D341Med (cell line): Measurements from ENCODE around the gene MPZL1.
"Not testable (repeated sequence)": the region's sequence is repeated elsewhere in the genome, so short reads cannot be mapped to it uniquely, and the experiment has no call there.

Experiments used
- DNase-seq: peaks from one replicate; pipeline ENCODE4 v3.0.0; 2012; ENCODE audit warnings: low spot score

Gene MPZL1

DNA sequence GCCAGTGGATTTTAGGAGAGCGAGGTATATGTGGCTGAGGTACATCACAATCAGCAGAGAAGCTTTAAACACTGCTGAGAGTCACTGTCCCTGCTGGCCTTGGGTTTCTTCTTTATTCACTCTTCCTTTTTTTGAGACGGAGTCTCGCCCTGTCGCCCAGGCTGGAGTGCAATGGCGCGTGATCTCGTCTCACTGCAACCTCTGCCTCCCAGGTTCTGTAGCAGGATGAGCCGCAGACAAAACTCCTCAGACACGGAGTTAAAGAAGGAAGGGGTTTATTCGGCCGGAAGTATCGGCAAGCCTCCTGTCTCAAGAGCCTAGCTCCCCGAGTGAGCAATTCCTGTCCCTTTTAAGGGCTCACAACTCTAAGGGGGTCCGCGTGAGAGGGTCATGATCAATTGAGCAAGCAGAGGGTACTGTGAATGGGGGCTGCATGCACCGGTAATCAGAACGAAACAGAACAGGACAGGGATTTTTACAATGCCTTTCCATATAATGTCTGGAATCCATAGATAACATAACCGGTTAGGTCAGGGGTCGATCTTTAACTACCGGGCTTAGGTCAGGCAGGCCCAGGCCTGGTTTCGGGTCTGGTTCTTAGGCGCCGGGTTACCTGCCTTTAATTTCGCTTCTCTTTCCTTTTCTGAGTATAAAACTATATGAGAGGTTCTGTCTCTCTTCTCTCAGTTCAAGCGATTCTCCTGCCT, 1.9 kb upstream of the MPZL1 start:
- DNase-seq, result not testable (repeated sequence)

DNA sequence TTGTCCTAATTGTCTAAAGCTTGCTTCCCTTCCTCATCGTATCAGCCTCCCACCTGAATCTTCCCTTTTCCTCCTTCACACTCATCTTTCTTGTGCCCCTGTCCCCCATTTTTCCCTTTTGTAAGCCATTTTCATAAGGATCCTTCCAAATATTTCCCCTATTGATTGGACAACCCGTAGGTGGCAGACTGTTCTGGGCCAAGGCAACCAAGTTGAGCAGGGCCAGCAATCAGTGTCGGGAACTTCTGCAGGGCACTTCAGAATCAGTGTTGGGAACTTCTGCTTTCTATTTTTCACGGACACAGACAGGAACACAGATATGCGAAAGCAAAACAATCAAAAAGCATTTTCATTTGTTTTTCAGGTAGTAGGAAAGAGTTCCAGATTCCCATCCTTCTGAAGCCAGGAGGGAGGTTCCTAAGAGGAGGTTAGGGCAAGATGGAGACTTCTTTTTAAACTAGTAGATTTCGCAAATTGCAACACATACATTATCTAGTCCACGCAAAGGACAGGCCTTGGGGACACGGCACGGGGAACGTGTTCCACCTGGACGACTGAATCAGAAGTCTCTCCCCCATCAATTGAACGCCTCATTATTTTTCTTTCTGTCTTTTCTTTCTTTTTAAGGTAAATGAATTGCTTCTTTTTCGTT, 691 bp upstream of the MPZL1 start:
- DNase-seq, result no peak

DNA sequence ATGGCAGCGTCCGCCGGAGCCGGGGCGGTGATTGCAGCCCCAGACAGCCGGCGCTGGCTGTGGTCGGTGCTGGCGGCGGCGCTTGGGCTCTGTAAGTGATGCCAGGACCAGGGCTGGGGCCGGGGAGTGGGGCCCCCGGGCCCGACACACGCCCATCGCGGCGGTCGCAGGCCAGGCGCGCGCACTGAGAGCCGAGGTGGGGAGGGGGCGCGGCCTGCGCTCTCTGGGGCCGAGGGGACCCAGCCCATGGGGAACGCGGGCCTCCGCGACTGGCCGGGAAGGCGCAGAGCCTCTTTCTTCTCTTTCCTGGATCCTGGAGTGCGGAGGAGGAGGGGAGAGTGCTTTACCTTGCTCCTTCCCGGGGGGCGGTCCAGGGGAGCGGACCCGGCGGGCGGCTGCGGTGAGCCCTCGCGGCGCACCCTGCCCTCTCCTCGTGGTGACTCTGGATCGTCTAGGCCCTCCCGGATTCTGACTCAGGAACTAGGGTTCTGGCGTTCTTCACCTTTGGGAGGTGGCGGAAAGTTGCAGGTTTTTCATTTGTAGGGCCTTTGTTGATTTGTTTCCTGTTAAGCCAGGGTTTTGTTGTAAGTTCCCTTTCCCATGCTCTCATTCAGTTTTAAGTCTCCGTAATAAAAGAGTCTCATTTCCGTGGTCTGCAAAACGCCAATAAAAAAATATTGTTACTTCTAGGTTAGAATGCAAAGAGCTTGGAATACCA, 529 bp downstream of the MPZL1 start:
- peak; percentile 82 for DNase-seq

DNA sequence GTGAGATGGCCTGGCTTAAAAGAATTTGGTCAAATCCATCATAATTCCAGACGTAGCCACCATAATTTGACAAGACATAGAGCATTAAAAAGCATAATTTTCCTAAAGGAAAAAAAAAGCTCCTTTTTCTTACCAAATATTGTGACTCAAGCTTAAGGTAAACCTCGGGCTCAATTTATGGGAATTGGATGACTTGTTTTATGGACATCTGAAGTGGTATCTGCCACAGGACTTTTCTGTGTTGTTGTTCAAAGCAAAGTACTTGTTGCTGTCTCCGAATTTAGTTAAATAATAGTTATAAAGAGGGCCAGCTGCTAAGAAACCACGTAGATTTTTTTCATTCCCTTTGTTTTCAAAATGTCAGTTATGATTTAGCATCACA, 1.1 kb downstream of the MPZL1 start:
- no peak for DNase-seq

DNA sequence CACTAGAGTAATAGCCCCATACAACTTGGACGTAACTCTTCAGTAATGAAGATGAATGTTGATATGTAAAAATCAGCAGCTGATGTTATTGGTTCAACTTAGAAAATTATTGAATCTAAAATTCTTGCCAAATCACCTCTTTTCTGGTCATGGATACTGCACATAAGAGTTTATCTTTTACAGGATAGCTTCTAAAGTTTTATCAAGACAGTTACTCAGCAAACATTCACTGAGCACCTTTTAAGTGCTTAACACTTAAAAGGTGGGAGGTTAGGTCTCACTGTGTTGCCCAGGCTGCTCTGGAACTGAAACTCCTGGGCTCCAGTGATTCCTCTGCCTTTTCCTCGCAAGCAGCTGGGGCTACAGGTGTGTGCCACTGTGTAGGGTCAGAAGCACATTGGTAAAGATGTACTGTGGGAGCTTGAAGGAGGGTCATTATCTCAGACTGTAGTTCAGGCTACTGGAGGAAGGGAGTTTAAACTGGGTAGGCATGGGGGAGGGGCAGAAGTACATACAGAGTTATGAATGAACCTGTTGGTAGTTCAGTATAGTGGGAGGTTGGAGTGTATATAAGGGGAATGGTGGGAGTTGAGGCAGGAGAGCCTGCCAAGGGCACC, 2.0 kb downstream of the MPZL1 start:
- no peak for DNase-seq

DNA sequence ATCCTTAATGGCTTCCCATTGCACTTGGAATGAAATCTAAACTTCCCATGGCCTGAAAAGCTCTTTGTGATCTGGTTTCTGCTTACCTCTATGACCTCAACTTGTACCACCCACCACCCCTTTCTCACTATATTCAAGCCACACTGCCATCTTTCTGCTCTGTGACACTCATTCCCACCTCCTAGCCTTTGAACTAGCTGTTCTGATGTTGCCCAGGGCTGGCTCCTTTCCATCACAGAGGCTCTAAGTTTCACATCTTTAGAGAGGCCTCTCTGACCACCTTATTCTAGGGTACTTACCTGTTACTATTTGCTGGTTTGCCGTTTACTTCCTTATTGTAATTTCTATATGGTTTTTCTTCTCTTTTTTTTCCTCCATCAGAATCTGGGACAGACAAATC, 4.2 kb downstream of the MPZL1 start:
- no peak for DNase-seq

DNA sequence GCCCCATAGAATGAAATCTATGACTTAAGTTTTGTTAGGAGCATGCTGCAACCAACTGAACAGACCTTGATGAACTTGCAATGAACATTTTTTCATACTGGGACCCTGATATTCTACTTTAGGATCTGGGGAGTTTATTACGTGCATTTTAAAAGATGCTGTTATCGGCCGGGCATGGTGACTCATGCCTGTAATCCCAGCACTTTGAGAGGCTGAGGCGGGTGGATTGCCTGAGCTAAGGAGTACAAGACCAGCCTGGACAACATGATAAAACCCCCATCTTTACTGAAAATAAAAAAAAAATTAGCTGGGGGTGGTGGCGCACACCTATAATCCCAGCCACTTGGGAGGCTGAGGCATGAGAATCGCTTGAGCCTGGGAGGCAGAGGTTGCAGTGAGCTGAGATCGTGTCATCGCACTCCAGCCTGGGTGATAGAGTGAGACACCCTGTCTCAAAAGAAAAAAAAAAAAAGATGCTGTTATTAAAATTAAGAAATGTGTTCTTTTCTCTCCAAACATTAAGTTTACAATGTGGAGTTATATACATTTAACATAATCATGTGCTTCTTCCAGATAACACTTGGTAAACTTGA, 7.1 kb downstream of the MPZL1 start:
- no peak for DNase-seq

DNA sequence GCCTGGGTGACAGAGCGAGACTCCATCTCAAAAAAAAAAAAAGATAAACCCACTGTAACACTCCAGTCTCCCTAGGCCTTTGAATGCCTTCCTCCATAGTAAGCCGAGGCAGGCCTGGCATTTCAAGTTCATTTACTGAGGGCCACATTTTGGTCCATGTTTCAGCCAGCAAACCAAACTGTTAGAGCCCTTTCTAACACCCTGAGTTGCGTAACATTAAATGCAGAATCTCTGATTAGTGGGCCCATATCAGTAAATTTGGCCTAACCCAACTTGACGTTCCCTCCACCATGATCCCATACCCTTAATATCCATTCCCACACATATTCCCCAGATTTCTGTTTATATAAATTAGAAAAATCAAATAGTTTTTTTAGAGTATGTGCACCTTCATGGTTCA, 12.4 kb downstream of the MPZL1 start:
- no peak for DNase-seq

DNA sequence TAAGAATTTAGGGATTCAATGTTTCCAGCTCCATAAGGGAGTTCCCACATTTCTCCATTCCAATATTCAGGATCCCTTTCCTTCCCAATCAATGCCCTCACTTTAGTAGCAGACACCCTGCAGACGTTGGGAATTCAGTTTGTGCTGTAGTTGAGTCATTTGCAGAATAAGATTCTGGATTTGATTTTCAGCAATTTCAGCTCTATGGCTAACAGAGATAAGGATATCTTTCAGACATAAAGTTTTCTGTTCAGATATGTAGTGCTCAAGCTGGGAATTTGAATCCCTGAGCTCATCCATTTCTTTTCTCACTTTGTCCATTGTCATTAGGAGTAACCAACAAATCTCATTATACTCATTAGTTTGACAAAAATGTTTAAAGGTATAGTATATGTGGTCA, 13.1 kb downstream of the MPZL1 start:
- no peak for DNase-seq

DNA sequence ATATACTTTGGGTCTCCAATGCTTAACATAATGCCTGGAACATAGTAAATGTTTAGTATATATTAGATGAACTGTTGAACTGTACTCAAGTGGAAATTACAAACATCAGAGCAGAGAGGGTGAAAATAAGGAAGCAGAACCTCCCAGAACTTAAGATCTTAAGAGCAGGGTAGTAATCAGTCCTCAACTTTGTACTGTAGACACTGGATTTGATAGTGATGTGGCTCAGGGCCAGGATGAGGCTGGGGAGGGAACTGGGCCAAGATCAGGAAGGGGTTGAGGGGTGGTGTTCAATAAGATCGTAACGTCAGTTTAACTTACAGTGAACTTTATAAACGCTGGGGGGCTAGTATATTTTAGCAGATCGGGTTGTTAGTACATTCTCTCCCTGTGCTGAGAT, 15.4 kb downstream of the MPZL1 start:
- no peak for DNase-seq

DNA sequence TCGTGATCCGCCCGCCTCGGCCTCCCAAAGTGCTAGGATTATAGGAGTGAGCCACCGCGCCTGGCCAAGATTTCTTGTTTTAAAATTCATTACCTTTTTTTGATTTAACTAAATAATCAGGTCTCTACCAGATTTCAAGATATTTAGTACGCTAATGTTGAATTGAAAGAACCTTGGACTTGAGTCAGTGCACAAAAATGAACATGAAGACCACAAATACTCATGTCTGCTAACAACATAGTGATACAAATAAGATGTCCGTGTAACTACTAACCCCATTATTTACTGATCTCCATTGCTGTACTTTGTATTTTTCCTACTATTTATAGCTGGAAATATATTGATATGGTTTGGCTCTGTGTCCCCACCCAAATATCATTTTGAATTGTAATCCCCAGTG, 16.4 kb downstream of the MPZL1 start:
- DNase-seq, result no peak

DNA sequence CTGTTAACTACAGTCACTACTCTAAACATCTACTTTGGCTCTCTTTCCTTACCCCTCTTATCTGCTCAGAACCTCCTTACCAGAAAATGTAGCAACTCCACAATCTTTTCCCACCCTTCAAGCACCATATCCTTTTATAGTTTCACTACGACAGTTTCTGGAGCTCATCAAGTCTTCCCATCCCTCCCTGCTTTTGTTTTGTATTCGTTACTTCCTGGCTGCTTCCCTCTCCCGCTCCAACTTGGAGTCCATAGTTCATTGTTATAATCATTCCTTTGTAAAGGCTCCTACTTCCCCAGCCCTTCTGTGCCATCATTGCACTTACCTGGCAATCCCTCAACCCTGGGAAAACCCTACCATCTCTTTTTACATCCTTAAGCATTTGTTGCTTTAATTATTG, 18.0 kb downstream of the MPZL1 start:
- no peak for DNase-seq

DNA sequence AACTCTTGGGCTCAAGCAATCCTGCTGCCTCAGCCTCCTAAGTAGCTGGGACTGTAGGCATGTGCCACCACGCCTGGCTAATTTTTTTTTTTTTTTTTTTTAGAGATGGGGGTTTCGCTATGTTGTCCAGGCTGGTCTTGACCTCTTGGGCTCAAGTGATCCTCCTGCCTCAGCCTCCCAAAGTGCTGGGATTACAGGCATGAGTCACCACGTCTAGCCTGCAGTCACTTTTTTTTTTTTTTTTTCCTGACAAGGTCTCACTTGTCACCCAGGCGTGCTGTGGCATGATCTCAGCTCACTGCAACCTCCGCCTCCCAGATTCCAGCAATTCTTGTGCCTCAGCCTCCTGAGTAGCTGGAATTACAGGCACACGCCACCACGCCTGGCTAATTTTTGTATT, 19.3 kb downstream of the MPZL1 start:
- not testable (repeated sequence) for DNase-seq

DNA sequence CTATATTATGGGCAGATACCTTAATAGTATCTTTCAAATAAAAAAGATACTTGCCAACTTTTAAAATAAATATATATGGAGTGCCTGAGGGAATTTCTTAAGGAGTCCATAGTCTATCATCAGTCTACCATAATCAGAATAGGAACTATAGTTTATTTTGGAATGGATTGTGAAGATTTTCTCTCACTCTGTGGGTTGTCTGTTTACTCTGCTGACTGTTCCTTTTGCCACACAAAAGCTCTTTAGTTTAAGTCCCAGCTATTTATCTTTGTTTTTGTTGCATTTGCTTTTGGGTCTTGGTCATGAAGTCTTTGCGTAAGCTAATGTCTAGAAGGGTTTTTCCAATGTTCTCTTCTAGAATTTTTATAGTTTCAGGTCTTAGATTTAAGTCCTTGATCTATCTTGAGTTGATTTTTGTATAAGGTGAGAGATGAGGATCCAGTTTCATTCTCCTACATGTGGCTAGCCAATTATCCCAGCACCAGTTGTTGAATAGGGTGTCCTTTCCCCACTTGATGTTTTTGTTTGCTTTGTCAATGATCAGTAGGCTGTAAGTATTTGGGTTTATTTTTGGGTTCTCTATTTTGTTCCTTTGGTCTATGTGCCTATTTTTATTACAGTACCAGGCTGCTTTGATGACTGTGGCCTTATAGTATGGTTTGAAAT, 20.7 kb downstream of the MPZL1 start:
- DNase-seq, result not testable (repeated sequence)

DNA sequence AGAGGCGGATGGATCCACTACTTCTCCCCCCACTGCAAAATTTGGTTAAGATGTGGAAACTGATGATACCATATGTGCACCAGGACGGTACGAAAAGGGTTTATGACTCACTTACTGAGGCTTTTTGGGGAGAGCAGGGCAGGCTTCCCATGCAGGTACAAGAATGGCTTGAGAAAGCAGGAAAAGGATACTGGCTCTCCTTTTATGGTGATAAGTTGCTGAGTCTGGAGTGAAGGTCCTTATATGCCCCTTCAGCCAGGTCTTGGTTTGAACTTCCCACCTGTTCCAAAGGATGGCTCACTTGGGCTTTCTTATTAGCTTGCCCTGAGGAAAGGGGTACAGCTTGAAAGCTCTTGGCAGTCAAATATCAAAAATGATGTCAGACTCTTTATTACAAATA, 23.1 kb downstream of the MPZL1 start:
- no peak for DNase-seq

DNA sequence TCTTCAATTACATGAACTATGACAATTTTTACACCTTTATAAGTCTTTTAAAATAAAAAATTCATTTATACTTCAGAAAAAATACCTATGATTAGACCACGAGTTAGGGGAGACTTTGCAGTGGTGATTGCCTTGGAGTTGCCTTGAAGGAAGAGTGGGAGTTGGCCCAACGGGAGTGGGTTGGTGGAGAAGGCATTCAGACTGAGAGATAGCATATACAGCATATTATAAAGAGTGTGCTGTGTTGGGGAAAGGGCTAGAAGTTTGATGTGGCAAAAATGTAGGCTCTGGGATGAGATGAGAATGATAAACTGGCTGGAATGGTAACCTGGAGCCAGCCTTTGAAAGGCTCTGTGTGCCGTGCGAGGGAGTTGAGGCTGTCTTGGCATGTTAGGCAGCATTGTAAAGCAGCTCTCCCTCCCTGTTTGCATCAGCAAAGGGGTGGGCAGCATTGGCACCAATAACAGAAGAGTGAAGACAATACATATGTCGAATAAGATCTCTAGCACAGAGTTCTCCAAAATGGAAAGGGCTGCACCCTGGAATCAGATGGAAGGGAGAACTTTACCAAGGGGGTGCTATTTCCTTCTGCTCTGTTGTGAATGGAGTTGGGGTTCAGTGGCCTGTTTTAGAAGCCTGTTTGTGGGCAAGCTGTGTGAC, 24.4 kb downstream of the MPZL1 start:
- no peak for DNase-seq

DNA sequence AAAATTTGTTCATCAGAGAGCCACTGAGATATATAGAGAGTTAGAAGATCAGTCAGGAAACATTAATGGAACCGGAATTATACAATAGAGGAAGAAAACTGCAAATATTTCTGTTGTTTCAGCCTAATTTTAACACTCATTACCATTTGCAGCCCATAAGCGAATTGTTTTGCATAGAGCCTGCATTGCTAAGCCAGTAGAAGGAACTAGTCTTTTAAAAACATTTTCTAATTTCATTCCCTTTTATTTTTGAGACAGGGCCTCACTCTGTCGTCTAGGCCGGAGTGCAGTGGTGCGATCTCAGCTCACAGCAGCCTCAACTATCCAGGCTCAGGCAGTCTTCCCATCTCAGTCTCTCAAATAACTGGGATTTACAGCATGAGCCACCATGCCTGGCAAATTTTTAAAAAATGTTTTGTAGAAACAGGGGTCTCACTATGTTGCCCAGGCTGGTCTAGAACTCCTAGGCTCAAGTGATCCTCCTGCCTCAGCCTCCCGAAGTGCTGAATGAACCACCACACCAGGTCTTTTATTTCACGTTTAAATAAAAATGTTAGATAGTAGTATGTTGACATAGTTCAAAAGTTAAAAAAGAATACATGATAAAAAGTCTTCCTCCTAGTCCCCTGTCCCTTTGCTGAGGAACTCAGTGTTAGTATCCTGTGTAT, 25.3 kb downstream of the MPZL1 start:
- DNase-seq, result no peak

DNA sequence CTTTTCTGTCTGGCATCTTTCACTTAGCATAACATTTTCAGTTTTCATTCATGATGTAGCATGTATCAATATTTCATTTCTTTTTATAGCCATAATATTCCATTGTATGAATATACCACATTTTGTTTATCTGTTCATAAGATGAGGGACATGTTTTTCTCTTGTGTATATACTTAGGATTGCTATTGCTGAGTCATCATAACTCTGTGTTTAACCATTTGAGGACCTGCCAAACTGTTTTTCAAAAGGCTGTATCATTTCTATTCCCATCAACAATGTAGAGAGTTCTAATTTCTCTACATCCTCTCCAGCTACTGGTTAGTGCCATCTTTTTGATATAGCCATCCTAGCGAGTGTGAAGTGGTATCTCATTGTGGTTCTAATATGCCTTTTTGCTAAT, 26.2 kb downstream of the MPZL1 start:
- DNase-seq, result no peak

DNA sequence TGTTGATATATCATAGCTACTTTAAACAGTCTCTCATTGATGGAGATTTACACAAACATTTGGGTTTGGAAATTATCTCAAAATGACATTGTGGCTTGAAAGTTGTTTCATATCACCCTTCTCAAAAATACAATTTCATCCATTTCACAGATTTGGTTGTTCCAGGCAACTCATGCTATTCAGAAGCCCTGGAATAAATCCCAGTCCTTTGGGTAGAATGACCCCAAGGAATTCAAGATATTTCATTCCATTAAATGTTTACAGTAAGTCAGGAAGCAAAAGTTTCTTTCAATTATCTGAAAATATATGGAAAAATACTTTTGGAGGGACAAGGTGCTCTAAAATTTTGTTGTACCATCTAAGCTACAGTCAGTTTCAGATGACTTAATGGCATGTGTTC, 27.1 kb downstream of the MPZL1 start:
- no peak for DNase-seq

DNA sequence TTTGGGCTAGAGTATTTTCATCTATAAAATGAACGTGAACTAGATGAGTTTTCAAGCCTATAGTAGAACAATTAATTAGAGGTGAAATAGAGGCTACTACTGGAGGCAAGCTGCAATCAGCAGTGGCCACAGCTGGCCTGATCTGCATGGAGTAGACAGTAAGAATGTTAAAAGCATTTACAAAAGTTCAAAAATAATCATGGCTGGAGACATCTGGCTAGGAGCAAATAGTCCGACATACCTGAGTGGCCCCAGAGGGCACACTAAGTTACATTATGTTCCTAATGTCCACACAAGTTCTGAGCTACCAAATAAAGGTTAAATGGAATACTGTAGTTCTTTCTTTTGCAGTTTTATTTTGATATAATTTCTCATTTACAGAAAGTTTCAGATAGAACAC, 28.0 kb downstream of the MPZL1 start:
- DNase-seq, result no peak

DNA sequence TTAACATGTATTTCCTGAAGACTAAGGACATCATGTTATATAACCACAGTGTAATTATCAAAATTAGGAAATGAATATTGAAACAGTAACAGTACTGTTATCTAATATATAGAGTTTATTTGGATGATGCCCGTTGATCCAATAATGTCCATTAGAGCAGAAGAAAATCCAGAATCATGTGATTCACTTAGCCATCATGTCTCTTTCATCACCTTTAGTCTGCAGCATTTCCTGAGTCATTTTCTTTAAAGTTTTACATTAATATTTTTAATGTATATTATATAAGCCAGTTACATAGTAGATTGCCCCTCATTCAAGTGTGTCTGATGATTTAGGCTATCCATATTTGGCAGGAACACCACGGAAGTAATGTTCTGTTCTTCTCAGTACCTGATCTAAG, 28.9 kb downstream of the MPZL1 start:
- no peak for DNase-seq
